Measurements from ENCODE around the gene IGSF8. TPM values are rescaled to one million over a fixed set of nuclear protein-coding genes. Genes with fewer than 3 reads are reported as not detected.

The IGSF8 gene
- total and polyA plus RNA-seq, 2 of the 8 experiments (the other 6 are each of a cell fraction or from before 2014, with no cell fraction given): 69.6 to 132 TPM

DNA sequence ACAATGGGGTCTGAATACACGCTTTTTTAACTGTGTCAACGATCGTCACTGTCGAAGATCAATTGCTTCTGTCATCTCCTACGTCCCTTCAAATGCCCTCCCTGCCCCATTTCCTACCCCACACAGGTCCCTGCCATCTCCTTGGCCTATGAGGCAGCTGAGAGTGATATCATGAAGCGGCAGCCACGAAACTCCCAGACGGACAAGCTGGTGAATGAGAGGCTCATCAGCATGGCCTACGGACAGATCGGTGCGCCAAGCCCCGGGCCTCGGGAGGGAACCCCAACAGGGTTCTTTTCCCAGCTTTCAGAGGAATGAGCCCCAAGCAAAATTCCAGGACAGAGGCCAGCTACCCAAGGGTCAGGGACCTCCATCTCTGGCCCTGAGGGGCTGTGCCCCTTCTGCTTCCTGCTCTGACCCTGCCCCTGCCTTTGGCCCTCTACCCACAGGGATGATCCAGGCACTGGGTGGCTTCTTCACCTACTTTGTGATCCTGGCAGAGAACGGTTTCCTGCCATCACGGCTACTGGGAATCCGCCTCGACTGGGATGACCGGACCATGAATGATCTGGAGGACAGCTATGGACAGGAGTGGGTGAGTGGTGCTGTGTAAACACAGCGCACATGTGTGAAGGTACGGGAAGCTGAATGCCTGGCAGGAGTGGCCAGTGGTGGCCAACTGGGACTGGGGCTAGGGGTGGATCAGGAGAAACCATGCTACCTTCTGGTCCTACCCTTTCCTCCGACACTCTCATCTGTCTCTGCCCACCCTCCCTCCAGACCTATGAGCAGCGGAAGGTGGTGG, 37.9 kb upstream of the IGSF8 start:
- H4K20me1 ChIP-seq (replicated peaks in 1 of 2; ENCODE audit: control insufficient read depth in 1 of 2, insufficient read depth in 2 of 2, low read length in 2 of 2): no peaks in the 10 kb centered on the region
- no peaks in the 10 kb centered on the region for H3K27me3 ChIP-seq (replicated peaks in 1 of 4; ENCODE audit: control insufficient read depth in 3 of 4, extremely low read depth in 1 of 4, insufficient read depth in 3 of 4, low read length in 3 of 4)
- no peak overlapping the region for H3K18ac ChIP-seq (ENCODE audit: extremely low read depth, low read length)
- H3K14ac ChIP-seq (ENCODE audit: insufficient read length): no peak overlapping the region
- TF ChIP-seq SRF (IDR thresholded peaks at IDR 0.05; ENCODE audit: low read depth, low read length) (no peak), SUZ12 (IDR thresholded peaks at IDR 0.05; ENCODE audit: low read length) (no peak), E2F6 (IDR thresholded peaks at IDR 0.05) (no peak)
- no peak overlapping the region for H3K23ac ChIP-seq (ENCODE audit: insufficient read length)
- H2AK5ac ChIP-seq (ENCODE audit: low read depth, low read length): no peak overlapping the region
- no peak overlapping the region for H3K4ac ChIP-seq (replicated peaks; ENCODE audit: insufficient read length, low read depth, low read length)
- H3K4me3 ChIP-seq (ENCODE audit: extremely low read depth in 1 of 4, insufficient read depth in 2 of 4, low read depth in 3 of 4, low read length in 4 of 4): no peak overlapping the region
- no peak overlapping the region for H2BK20ac ChIP-seq (ENCODE audit: low read length)
- 94% methylated on average over 20 of the region's 22 CpGs; no CpG with 5 or more reads in 1 of the 2 experiments for WGBS, 2 experiments (ENCODE audit: extremely low coverage in 1 of 2, insufficient coverage in 1 of 2, insufficient read length in 1 of 2, insufficient replicate concordance in 2 of 2, low coverage in 1 of 2, low lambda C conversion rate in 2 of 2, missing lambda C conversion rate in 1 of 2)
- no peaks in the 10 kb centered on the region; the same call in 1 of the 2 replicates for H3K79me1 ChIP-seq (ENCODE audit: low read depth, low read length)
- CTCF ChIA-PET (ENCODE audit: partially characterized antibody): interaction anchor here (0.8 to 1.5 kb wide), 4 partner anchors 19 to 58 kb away, joined by 3 read pairs; no protein-coding TSS in a partner anchor
- H2BK120ac ChIP-seq (replicated peaks; ENCODE audit: low read depth, low read length): no peak overlapping the region
- H3K9ac ChIP-seq (replicated peaks in 1 of 4; ENCODE audit: extremely low read depth in 1 of 4, low read depth in 3 of 4, low read length in 3 of 4): no peak overlapping the region
- no peak overlapping the region for H2AFZ ChIP-seq (ENCODE audit: low read length)
- H3K4me2 ChIP-seq (ENCODE audit: insufficient read depth in 1 of 2, low read depth in 2 of 2, low read length in 2 of 2): no peak overlapping the region
- no peaks in the 10 kb centered on the region for H3K79me2 ChIP-seq (ENCODE audit: control insufficient read depth in 1 of 2, insufficient read depth in 2 of 2, low read length in 2 of 2)
- H3K56ac ChIP-seq (replicated peaks; ENCODE audit: insufficient read length, low read depth, low read length): no peak overlapping the region
- DNase-seq (ENCODE audit: low read depth in 1 of 2, low spot score in 2 of 2) (no peak), FAIRE-seq (no peak)
- H3K23me2 ChIP-seq (ENCODE audit: low read depth, low read length): peaks cover 5% of the 10 kb centered on the region; the same call in 1 of the 2 replicates
- no peak overlapping the region for H4K8ac ChIP-seq (ENCODE audit: extremely low read depth, insufficient read depth, low read length)
- H3K36me3 ChIP-seq (ENCODE audit: control insufficient read depth in 2 of 4, insufficient read depth in 4 of 4, low read length in 3 of 4): peaks cover 2 to 48% (median 27%) of the 10 kb centered on the region in 4 experiments; a peak in 6 of 8 replicates
- H2BK15ac ChIP-seq (ENCODE audit: low read length): no peak overlapping the region
- no peaks in the 10 kb centered on the region for H3K4me1 ChIP-seq (replicated peaks in 1 of 4; ENCODE audit: control insufficient read depth in 3 of 4, insufficient read depth in 4 of 4, low read length in 3 of 4)
- H4K5ac ChIP-seq (ENCODE audit: insufficient read length, low read depth, low read length): no peak overlapping the region
- no peak overlapping the region for H4K91ac ChIP-seq (replicated peaks; ENCODE audit: insufficient read length, low read length)
- POLR2A ChIA-PET (ENCODE audit: partially characterized antibody): interaction anchor here (1.3 to 3.5 kb wide), 2 partner anchors 9 to 20 kb away, joined by 4 to 10 read pairs; partner anchors contain the start of gene ATP1A2
- no peak overlapping the region for H2BK12ac ChIP-seq (ENCODE audit: low read depth, low read length)
- H2BK5ac ChIP-seq (ENCODE audit: low read depth, low read length): no peak overlapping the region
- H3K27ac ChIP-seq (ENCODE audit: low read depth, low read length): no peak overlapping the region
- H3K9me3 ChIP-seq (ENCODE audit: insufficient read depth in 2 of 2, low read depth in 1 of 2, low read length in 1 of 2): no peaks in the 10 kb centered on the region

Data from H1 (cell line).